Measurements from ENCODE around the gene PHYKPL.
"Not testable (repeated sequence)": the region's sequence is repeated elsewhere in the genome, so short reads cannot be mapped to it uniquely, and the experiment has no call there.

The PHYKPL gene

GRCh38 chr5:178266581-178266980 lies 34.0 kb upstream of the PHYKPL start:
- FAIRE-seq: no peak
- no peak for DNase-seq (ENCODE audit: extremely low spot score, insufficient read length, low read depth)

GRCh38 chr5:178265746-178266145 lies 33.1 kb upstream of the PHYKPL start:
- FAIRE-seq (no peak), DNase-seq (ENCODE audit: extremely low spot score, insufficient read length, low read depth) (no peak)

GRCh38 chr5:178264044-178264443 lies 31.4 kb upstream of the PHYKPL start:
- FAIRE-seq (no peak), DNase-seq (ENCODE audit: extremely low spot score, insufficient read length, low read depth) (no peak)

GRCh38 chr5:178261666-178262600 lies 29.3 kb upstream of the PHYKPL start:
- FAIRE-seq (no peak), DNase-seq (ENCODE audit: extremely low spot score, insufficient read length, low read depth) (no peak)

GRCh38 chr5:178259623-178260536 lies 27.3 kb upstream of the PHYKPL start:
- DNase-seq (ENCODE audit: extremely low spot score, insufficient read length, low read depth) (no peak), FAIRE-seq (no peak)

- no peak for FAIRE-seq
Observed at GRCh38 chr5:178257650-178258049, 25.0 kb upstream of the PHYKPL start.

GRCh38 chr5:178256746-178257145 lies 24.1 kb upstream of the PHYKPL start:
- no peak for FAIRE-seq
- DNase-seq (ENCODE audit: extremely low spot score, insufficient read length, low read depth): no peak

More at GRCh38 chr5:178257650-178258049, 25.0 kb upstream of the PHYKPL start:
- DNase-seq (ENCODE audit: extremely low spot score, insufficient read length, low read depth): no peak

- not testable (repeated sequence) for DNase-seq (ENCODE audit: extremely low spot score, insufficient read length, low read depth); FAIRE-seq
Observed at GRCh38 chr5:178253632-178254031, 21.0 kb upstream of the PHYKPL start.

- DNase-seq (ENCODE audit: extremely low spot score, insufficient read length, low read depth): no peak
Observed at GRCh38 chr5:178252258-178252657, 19.7 kb upstream of the PHYKPL start.

GRCh38 chr5:178250263-178250662 lies 17.7 kb upstream of the PHYKPL start:
- DNase-seq (ENCODE audit: extremely low spot score, insufficient read length, low read depth) (no peak), FAIRE-seq (no peak)

More at GRCh38 chr5:178252258-178252657, 19.7 kb upstream of the PHYKPL start:
- no peak for FAIRE-seq

- DNase-seq (ENCODE audit: extremely low spot score, insufficient read length, low read depth) (no peak), FAIRE-seq (no peak)
Observed at GRCh38 chr5:178249191-178249989, 16.8 kb upstream of the PHYKPL start.

- no peak for FAIRE-seq
- no peak for DNase-seq (ENCODE audit: extremely low spot score, insufficient read length, low read depth)
Observed at GRCh38 chr5:178248750-178249149, 16.1 kb upstream of the PHYKPL start.

- FAIRE-seq (no peak), DNase-seq (ENCODE audit: extremely low spot score, insufficient read length, low read depth) (no peak)
Observed at GRCh38 chr5:178247481-178248456, 15.2 kb upstream of the PHYKPL start.

- FAIRE-seq: no peak
- no peak for DNase-seq (ENCODE audit: extremely low spot score, insufficient read length, low read depth)
Observed at GRCh38 chr5:178246624-178247279, 14.2 kb upstream of the PHYKPL start.

- FAIRE-seq: no peak
- DNase-seq (ENCODE audit: extremely low spot score, insufficient read length, low read depth): no peak
Observed at GRCh38 chr5:178245389-178245788, 12.8 kb upstream of the PHYKPL start.

- no peak for FAIRE-seq
- DNase-seq (ENCODE audit: extremely low spot score, insufficient read length, low read depth): no peak
Observed at GRCh38 chr5:178244576-178244975, 12.0 kb upstream of the PHYKPL start.

- FAIRE-seq (no peak), DNase-seq (ENCODE audit: extremely low spot score, insufficient read length, low read depth) (no peak)
Observed at GRCh38 chr5:178242416-178242815, 9.8 kb upstream of the PHYKPL start.

- FAIRE-seq (no peak), DNase-seq (ENCODE audit: extremely low spot score, insufficient read length, low read depth) (no peak)
Observed at GRCh38 chr5:178241688-178242231, 9.2 kb upstream of the PHYKPL start.

Data from GM18507 (cell line).